Esophagus muscularis mucosa (tissue), 4 donors: ENCODE results near the gene RHOBTB3. TPM values are rescaled to one million over a fixed set of nuclear protein-coding genes. Genes with fewer than 3 reads are reported as not detected.

ENCODE experiments used
- DNase-seq: peaks from one replicate; pipeline ENCODE4 v3.0.0-alpha.2; 2017; ENCODE audit errors: extremely low spot score
- H3K27ac ChIP-seq, 4 donors: fragments of 200-600 bp; sonication (generic); replicated peaks in 1 of 4; 1 replicate in 3 of 4; 2 replicates in 1 of 4; pipeline ENCODE4 v1.5.1; 2016 to 2019; ENCODE audit warnings: mild to moderate bottlenecking in 1 of 4
- H3K27me3 ChIP-seq, 4 donors: fragments of 200-600 bp; sonication (generic); one replicate each; pipeline versions ENCODE4 v1.5.1 to v1.6.0; 2016 to 2019
- H3K36me3 ChIP-seq, 4 donors: fragments of 200-600 bp; sonication (generic); one replicate each; pipeline ENCODE4 v1.5.1; 2016 to 2019
- H3K4me1 ChIP-seq, 4 donors: fragments of 200-600 bp; sonication (generic); one replicate each; pipeline ENCODE4 v1.5.1; 2016 to 2019
- H3K4me3 ChIP-seq, 4 donors: fragments of 200-600 bp; sonication (generic); 1 replicate in 2 of 4; 2 replicates in 2 of 4; pipeline ENCODE4 v1.5.1; 2016 to 2019; ENCODE audit warnings: mild to moderate bottlenecking in 4 of 4, moderate library complexity in 1 of 4
- H3K9me3 ChIP-seq, 4 donors: fragments of 200-600 bp; sonication (generic); 1 replicate in 3 of 4; 2 replicates in 1 of 4; pipeline ENCODE4 v1.5.1; 2016 to 2019
- EP300 ChIP-seq: sonication (generic); formaldehyde crosslinking; IDR thresholded peaks from one replicate; pipeline ENCODE4 v1.6.1; 2017; ENCODE audit warnings: antibody characterized with exemption
- POLR2A ChIP-seq: fragments of 450-650 bp; IDR thresholded peaks from one replicate; pipeline ENCODE4 v1.6.1; 2017; ENCODE audit warnings: antibody characterized with exemption, moderate library complexity, mild to moderate bottlenecking, low read depth
- POLR2AphosphoS5 ChIP-seq, 2 donors: sonication (generic); formaldehyde crosslinking; IDR thresholded peaks; one replicate each; pipeline ENCODE4 v1.6.1; 2017; ENCODE audit warnings: antibody characterized with exemption in 2 of 2
- WGBS: methylation state at CpG from one replicate; pipeline ENCODE4 v1.1.5; 2018; 5-methylcytosine and 5-hydroxymethylcytosine counted together
- intact Hi-C: fragments of 100-400 bp; cut with DNase I; formaldehyde crosslinking; loops from one replicate; pipeline ENCODE4 v1.15.1; 2023
- total RNA-seq, 4 donors: library from RNA; depleted of rRNA; stranded (reverse); fragments of >200 nt; gene quantifications; one replicate each; pipeline versions ENCODE4 v1.1.0 to v1.2.1, GENCODE V29; 2016
- TF ChIP-seq, protein P1 (sequence below), 3 experiments: fragments of 200-600 bp in 2 of 3; fragments of 450-650 bp in 1 of 3; sonication (generic) in 2 of 3; IDR thresholded peaks; one replicate each; pipeline ENCODE4 v1.5.1; 2017 to 2019; ENCODE audit warnings: antibody characterized with exemption in 3 of 3, mild to moderate bottlenecking in 2 of 3, moderate library complexity in 1 of 3

The RHOBTB3 gene
- total RNA-seq, 4 donors from 2014 or later, result 72.9 to 165 (median 89.2) TPM

DNA sequence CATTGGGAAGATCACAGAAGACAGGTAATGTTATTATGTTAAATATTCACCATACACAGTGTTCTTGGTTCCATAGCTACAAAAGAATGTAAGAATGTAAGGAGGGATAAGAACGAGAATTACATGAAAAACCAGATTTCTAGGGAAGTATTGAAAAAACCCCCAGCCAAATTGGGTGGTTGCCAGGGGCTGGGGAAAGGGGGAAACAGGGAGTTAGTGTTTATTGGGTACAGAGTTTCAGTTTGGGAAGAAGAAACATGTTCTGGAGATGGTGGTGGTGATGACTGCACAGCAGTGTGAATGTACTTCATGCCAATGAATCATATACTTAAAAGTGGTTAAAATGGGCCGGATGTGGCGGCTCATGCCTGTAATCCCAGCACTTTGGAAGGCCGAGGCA, 51.0 kb downstream of the RHOBTB3 start:
- DNase-seq, result no peak
- intact Hi-C loops, result loop anchor here (5.0 to 10.0 kb wide), 2 partner anchors 140 to 553 kb away; no protein-coding TSS in a partner anchor
- no peak overlapping the region for H3K4me3 ChIP-seq
- TF ChIP-seq POLR2A (no peak), EP300 (no peak), POLR2AphosphoS5 (IDR thresholded peaks at IDR 0.05) (no peak)
- TF ChIP-seq, protein P1, sequence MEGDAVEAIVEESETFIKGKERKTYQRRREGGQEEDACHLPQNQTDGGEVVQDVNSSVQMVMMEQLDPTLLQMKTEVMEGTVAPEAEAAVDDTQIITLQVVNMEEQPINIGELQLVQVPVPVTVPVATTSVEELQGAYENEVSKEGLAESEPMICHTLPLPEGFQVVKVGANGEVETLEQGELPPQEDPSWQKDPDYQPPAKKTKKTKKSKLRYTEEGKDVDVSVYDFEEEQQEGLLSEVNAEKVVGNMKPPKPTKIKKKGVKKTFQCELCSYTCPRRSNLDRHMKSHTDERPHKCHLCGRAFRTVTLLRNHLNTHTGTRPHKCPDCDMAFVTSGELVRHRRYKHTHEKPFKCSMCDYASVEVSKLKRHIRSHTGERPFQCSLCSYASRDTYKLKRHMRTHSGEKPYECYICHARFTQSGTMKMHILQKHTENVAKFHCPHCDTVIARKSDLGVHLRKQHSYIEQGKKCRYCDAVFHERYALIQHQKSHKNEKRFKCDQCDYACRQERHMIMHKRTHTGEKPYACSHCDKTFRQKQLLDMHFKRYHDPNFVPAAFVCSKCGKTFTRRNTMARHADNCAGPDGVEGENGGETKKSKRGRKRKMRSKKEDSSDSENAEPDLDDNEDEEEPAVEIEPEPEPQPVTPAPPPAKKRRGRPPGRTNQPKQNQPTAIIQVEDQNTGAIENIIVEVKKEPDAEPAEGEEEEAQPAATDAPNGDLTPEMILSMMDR (IDR thresholded peaks at IDR 0.05), result no peak
- H3K36me3 ChIP-seq, result peaks cover 0 to 23% (median 4%) of the 10 kb centered on the region in 4 donors
- peaks cover 13 to 40% (median 27%) of the 10 kb centered on the region in 4 donors for H3K4me1 ChIP-seq
- H3K27me3 ChIP-seq, result no peaks in the 10 kb centered on the region
- no peak overlapping the region for H3K27ac ChIP-seq
- WGBS, result 89% methylated on average over 4 of the region's 4 CpGs
- H3K9me3 ChIP-seq, result no peaks in the 10 kb centered on the region

DNA sequence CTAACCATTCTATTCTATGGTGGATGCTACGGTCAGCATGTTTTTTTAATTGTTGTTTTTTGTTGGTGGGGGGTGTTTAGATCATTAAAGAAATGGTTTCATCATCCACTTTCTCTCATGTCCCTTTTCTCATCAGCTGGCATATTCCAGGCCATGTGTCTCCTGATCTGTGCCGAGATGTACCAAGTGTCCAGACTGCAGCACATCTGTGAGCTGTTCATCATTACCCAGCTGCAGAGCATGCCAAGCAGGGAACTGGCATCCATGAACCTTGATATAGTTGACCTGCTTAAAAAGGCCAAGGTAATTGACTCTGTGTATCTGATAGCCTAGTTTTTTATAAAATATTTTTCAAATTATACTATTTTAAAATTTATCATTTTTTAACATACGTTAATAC, 52.5 kb downstream of the RHOBTB3 start:
- Histone ChIP-seq H3K4me1 (peaks cover 13 to 40% (median 27%) of the 10 kb centered on the region in 4 donors), H3K9me3 (no peaks in the 10 kb centered on the region), H3K27ac (no peak overlapping the region), H3K36me3 (peaks cover 0 to 34% (median 12%) of the 10 kb centered on the region in 4 donors), H3K27me3 (no peaks in the 10 kb centered on the region), H3K4me3 (no peak overlapping the region)
- WGBS, result 91% methylated on average over 3 of the region's 3 CpGs
- TF ChIP-seq, protein P1 (IDR thresholded peaks at IDR 0.05), result no peak
- TF ChIP-seq POLR2AphosphoS5 (IDR thresholded peaks at IDR 0.05) (no peak), EP300 (no peak), POLR2A (no peak)
- intact Hi-C loops, result loop anchor here (5.0 to 10.0 kb wide), 2 partner anchors 141 to 551 kb away; no protein-coding TSS in a partner anchor
- no peak for DNase-seq

DNA sequence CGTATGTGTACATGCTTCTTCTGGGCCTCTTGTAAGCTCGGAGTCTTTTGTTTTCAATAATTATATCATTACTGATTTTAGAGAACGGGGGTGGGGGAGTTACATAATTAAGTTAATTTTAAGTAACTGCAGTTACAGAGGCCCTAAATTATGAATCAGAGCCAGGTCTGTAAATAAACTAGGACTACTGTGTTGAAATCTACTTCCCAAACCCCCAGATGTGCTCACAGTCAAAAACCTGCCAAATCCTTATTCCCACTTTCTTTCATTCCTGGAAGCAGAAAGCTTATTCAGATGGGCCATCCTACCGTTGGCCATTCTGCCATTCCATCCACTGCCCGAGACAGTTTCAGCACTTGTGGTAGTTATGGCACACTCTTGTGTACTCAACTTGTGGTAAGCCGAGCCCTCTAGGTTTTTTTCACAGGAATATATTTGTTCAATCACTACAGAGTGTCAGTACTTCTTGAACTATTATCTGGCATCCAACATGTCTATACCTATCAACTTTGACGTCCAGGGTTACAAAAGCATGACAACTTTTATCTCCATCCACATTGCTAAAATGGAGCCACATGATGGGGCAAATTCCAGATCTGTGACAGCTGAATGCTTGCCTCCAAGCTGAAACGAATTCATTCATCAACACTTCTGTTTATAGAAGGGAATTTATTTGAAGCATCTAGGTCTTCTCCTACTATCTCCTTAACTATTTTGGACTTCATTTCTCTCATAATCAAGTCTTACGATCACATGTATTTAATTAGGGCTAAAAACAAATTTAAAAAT, 53.6 kb downstream of the RHOBTB3 start:
- H3K36me3 ChIP-seq, result peaks cover 0 to 40% (median 17%) of the 10 kb centered on the region in 4 donors
- H3K27me3 ChIP-seq, result no peaks in the 10 kb centered on the region
- H3K4me1 ChIP-seq, result peaks cover 13 to 33% (median 24%) of the 10 kb centered on the region in 4 donors
- TF ChIP-seq POLR2A, result no peak
- no peak for TF ChIP-seq EP300
- TF ChIP-seq POLR2AphosphoS5 (IDR thresholded peaks at IDR 0.05), result no peak
- WGBS, result 88% methylated on average over 9 of the region's 9 CpGs
- H3K4me3 ChIP-seq, result no peak overlapping the region
- no peak overlapping the region for H3K27ac ChIP-seq
- intact Hi-C loops, result loop anchor here (5.0 to 10.0 kb wide), 2 partner anchors 142 to 550 kb away; no protein-coding TSS in a partner anchor
- no peak for DNase-seq
- H3K9me3 ChIP-seq, result no peaks in the 10 kb centered on the region

DNA sequence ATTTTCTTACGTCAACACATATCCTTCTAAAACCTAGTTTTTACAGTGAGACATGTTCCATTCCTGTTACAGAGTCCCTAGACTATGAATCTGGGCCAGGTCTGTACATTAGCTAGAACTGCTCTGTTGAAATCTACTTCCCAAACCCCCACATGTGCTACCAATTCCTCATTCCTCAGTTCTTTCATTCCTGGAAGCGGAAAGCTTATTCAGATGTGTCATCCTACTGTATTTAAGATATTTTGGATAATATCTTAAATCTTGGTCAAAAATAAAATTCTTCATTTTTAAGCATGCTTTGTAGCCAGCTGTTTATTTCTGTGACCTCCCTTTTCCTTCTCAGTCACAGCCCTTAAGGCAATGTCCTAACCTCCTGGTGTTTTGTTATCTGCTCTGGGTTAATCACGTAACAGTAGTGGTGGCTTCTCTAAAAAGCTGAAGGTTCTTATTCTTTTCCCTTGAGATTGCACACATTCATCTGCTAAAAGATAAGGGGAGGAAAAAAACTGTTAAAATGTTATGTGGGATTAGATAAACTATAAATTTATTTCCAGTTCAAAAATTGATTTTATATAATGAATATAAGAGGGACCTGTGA, 55.8 kb downstream of the RHOBTB3 start:
- Histone ChIP-seq H3K27ac (no peak overlapping the region), H3K27me3 (no peaks in the 10 kb centered on the region), H3K9me3 (no peaks in the 10 kb centered on the region), H3K4me3 (no peak overlapping the region), H3K4me1 (peaks cover 0 to 18% (median 11%) of the 10 kb centered on the region in 4 donors), H3K36me3 (peaks cover 0 to 56% (median 29%) of the 10 kb centered on the region in 4 donors)
- no peak for DNase-seq
- intact Hi-C loops, result loop anchor here (10.0 kb wide), 1 partner anchor 548 kb away; no protein-coding TSS in a partner anchor
- TF ChIP-seq, protein P1 (IDR thresholded peaks at IDR 0.05), result no peak
- TF ChIP-seq POLR2AphosphoS5 (IDR thresholded peaks at IDR 0.05), result no peak
- no peak for TF ChIP-seq POLR2A
- no peak for TF ChIP-seq EP300
- WGBS, result 77% methylated on average over 3 of the region's 3 CpGs

DNA sequence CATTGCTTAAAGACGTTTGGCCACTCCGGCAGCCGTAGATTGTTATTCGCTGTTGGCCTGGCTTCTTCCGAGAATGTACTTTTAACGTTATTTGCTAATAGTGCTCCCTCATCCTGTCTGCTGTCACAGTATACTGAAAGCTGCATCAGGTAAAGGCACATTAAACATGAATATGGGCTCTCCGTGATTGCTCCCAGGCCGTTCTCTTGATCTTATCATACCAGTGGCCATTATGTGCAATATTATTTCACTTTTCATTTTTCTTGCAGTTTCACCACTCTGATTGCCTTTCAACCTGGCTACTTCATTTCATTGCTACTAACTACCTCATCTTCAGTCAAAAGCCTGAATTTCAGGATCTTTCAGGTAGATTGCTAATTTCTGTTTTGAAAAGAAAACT, 57.4 kb downstream of the RHOBTB3 start:
- Histone ChIP-seq H3K27ac (no peak overlapping the region), H3K36me3 (peaks cover 0 to 71% (median 41%) of the 10 kb centered on the region in 4 donors), H3K27me3 (no peaks in the 10 kb centered on the region), H3K4me3 (no peak overlapping the region), H3K9me3 (no peaks in the 10 kb centered on the region), H3K4me1 (peaks cover 0 to 18% (median 11%) of the 10 kb centered on the region in 4 donors)
- 90% methylated on average over 8 of the region's 8 CpGs for WGBS
- intact Hi-C loops, result loop anchor here (10.0 kb wide), 1 partner anchor 546 kb away; no protein-coding TSS in a partner anchor
- no peak for DNase-seq
- TF ChIP-seq POLR2AphosphoS5 (IDR thresholded peaks at IDR 0.05) (no peak), EP300 (no peak)
- TF ChIP-seq, protein P1 (IDR thresholded peaks at IDR 0.05), result no peak
